ENCODE measurements around the gene IFITM1. TPM values are rescaled to one million over a fixed set of nuclear protein-coding genes. Genes with fewer than 3 reads are reported as not detected.
"Not testable (repeated sequence)": the region's sequence is repeated elsewhere in the genome, so short reads cannot be mapped to it uniquely, and the experiment has no call there.

Gene IFITM1
- total and polyA plus RNA-seq, 9 donors: 19.8 to 33.3 (median 24.6) TPM

DNA sequence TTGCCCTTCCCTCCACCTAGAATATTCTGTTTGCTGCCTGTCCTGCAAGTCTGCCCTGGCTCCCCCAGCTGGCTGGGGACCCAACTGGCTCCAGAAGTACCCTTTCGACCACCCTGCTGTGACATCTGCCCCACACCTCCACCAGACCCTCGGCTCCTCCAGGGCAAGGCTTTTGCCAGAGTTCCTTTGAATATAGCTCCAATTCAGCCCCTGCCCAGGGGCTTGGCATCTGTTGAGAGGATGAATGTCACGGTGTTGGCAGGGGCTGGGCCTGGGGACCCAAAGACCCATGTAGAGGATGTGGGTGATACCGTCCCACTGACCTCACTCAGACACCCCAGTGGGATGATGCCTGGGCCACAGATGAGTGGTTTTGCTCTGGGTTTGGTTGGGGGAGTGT, 31.7 kb upstream of the IFITM1 start:
- Histone ChIP-seq H3K36me3 (ENCODE audit: control insufficient read depth, insufficient read depth, low read length) (no peaks in the 10 kb centered on the region), H3K27me3 (ENCODE audit: control insufficient read depth, insufficient read depth, low read length) (peaks cover 86% of the 10 kb centered on the region), H3K9me3 (replicated peaks; ENCODE audit: control insufficient read depth, low read depth, low read length) (no peaks in the 10 kb centered on the region), H3K4me1 (ENCODE audit: control insufficient read depth, insufficient read depth, low read length) (peaks cover 6% of the 10 kb centered on the region), H3K27ac (ENCODE audit: low read length) (no peak overlapping the region), H3K4me3 (ENCODE audit: low read length) (no peak overlapping the region)
- no CpG with 5 or more reads among the region's 4 CpGs for WGBS (ENCODE audit: insufficient coverage)
- DNase-seq: no peak

DNA sequence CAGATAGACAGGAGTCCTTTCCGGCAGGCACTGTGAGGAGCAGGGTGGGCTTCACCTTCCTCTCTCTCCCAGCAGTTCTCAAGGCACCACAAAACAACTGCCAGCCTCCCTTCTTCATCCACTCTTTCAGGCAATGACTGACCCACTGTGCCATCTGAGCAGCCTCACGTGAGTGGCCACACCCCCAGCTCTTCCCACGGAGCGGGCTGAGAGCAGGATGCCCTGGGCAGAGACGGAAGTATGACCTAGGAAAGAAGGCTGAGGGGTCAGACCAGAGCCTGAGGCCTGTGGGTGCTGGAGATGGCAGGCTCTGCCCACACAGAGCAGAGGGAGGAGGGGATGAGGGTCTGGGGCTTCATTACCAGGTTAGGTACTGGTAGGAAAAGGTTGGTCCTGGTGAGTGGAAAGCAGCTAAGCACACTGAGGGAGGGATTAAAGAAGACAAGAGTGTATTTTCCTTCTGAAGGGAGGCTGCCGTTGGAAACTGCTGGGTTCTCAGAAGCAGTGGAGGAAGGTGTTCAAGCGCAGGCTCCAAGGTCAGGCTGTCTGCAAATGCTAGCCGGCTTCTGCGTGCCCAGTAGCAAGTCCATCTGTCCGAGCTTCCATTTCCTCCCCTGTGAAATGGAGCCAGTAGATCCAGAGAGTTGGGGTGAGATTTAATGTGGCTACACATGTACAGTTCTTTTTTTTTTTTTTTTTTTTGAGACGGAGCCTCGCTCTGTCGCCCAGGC, 31.0 kb upstream of the IFITM1 start:
- DNase-seq: no peak
- no peaks in the 10 kb centered on the region for H3K36me3 ChIP-seq (ENCODE audit: control insufficient read depth, insufficient read depth, low read length)
- no peak overlapping the region for H3K4me3 ChIP-seq (ENCODE audit: low read length)
- H3K4me1 ChIP-seq (ENCODE audit: control insufficient read depth, insufficient read depth, low read length): peaks cover 7% of the 10 kb centered on the region
- 29% methylated on average over 1 of the region's 13 CpGs for WGBS (ENCODE audit: insufficient coverage)
- peaks cover 86% of the 10 kb centered on the region for H3K27me3 ChIP-seq (ENCODE audit: control insufficient read depth, insufficient read depth, low read length)
- no peaks in the 10 kb centered on the region for H3K9me3 ChIP-seq (replicated peaks; ENCODE audit: control insufficient read depth, low read depth, low read length)
- no peak overlapping the region for H3K27ac ChIP-seq (ENCODE audit: low read length)

DNA sequence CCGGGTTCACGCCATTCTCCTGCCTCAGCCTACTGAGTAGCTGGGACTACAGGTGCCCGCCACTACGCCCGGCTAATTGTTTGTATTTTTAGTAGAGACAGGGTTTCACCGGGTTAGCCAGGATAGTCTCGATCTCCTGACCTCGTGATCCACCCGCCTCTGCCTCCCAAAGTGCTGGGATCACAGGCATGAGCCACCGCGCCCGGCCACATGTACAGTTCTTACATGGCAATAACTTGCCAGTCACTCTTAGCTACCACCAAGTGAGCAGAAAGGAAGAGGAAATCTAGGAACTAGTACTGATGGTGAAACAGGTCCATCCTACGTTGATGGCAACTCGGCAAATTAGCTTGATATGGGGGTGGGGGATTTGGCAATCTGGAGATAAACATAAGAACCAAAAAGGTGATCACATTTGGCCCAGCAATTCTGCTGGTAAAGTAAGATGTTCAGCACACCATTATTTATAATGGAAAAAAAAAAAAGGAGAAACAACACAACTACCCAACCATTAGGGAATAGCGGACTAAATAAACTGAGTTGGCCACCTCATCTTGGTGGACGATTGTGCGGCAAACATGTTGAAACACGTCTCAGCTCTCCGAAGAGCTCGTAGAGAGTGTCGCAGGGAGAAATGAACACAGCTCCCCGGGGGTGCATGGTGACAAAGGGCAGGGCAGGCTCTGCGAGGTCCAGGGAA, 30.3 kb upstream of the IFITM1 start:
- H3K36me3 ChIP-seq (ENCODE audit: control insufficient read depth, insufficient read depth, low read length): no peaks in the 10 kb centered on the region
- 82% methylated on average over 13 of the region's 23 CpGs for WGBS (ENCODE audit: insufficient coverage)
- H3K4me1 ChIP-seq (ENCODE audit: control insufficient read depth, insufficient read depth, low read length): peaks cover 14% of the 10 kb centered on the region
- no peaks in the 10 kb centered on the region for H3K9me3 ChIP-seq (replicated peaks; ENCODE audit: control insufficient read depth, low read depth, low read length)
- no peak for DNase-seq
- H3K27ac ChIP-seq (ENCODE audit: low read length): no peak overlapping the region
- peaks cover 86% of the 10 kb centered on the region for H3K27me3 ChIP-seq (ENCODE audit: control insufficient read depth, insufficient read depth, low read length)
- no peak overlapping the region for H3K4me3 ChIP-seq (ENCODE audit: low read length)

DNA sequence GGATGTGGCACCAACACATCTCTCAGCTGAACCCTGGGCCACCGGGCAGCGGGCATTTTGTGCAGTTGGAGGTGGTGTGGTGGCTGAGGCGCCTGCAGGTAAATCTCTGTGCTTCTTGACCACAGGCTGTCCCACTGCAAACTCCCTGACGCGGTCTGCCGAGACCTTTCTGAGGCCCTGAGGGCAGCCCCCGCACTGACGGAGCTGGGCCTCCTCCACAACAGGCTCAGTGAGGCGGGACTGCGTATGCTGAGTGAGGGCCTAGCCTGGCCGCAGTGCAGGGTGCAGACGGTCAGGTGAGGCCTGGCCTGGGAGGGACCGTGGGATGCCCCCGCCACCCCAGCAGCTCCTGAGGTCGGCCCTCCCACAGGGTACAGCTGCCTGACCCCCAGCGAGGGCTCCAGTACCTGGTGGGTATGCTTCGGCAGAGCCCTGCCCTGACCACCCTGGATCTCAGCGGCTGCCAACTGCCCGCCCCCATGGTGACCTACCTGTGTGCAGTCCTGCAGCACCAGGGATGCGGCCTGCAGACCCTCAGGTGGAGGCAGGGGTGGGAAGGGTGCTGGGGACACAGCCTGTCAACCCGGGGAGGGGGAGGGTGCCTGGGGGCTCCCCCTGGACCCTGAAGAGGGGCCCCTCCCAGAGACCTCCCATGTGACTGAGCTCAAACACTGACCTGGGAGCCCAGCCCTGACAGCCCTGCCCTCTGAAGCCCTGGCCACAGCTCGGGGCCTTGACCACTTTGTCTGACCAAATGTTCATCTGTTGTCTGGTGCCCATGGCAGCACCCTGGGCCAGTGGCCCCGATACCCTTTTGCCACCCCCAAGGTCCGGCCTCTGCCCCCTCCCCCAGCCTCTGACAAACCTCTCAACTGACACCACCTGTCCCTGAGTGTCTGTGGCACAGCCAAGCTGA, 29.5 kb upstream of the IFITM1 start:
- no peak for DNase-seq
- Histone ChIP-seq H3K4me3 (ENCODE audit: low read length) (no peak overlapping the region), H3K36me3 (ENCODE audit: control insufficient read depth, insufficient read depth, low read length) (no peaks in the 10 kb centered on the region), H3K27ac (ENCODE audit: low read length) (no peak overlapping the region), H3K9me3 (replicated peaks; ENCODE audit: control insufficient read depth, low read depth, low read length) (no peaks in the 10 kb centered on the region), H3K27me3 (ENCODE audit: control insufficient read depth, insufficient read depth, low read length) (peaks cover 78% of the 10 kb centered on the region), H3K4me1 (ENCODE audit: control insufficient read depth, insufficient read depth, low read length) (peaks cover 15% of the 10 kb centered on the region)
- 73% methylated on average over 18 of the region's 24 CpGs for WGBS (ENCODE audit: insufficient coverage)

DNA sequence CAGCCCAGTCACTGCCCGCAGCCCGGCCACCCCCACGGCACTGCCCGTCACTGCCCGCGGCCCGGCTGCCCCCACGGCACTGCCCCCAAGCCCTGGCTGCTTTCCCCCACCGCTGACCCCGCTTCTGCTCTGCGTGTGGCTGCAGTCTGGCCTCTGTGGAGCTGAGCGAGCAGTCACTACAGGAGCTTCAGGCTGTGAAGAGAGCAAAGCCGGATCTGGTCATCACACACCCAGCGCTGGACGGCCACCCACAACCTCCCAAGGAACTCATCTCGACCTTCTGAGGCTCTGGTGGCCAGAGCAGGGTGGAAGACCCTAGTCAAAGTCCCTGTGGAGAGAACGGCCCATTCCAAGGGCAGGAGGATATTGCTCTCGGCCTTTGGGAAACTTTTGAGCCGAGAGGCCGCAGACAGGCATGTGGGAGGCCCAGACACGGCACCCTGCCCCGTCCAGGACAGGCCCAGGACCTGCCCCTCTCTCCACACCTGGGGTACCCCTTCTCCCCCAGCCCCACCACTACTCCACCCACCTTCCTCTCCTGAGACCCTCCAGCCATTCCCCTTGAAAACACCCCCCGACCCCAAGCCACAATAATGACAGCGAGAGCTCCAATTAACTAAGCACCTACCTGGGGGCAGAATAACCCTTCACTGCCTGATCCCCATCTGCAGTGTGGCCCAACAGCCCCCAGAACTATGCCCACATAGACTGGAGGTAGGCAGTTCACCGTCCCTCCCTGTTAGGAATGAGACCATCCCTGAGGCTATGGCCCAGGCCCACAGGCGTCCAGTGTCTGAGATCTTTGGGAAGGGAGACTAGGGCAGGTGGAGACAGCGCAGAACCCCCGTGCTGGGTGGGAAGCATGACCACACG, 28.6 kb upstream of the IFITM1 start:
- H3K4me1 ChIP-seq (ENCODE audit: control insufficient read depth, insufficient read depth, low read length): peaks cover 17% of the 10 kb centered on the region
- H3K36me3 ChIP-seq (ENCODE audit: control insufficient read depth, insufficient read depth, low read length): no peaks in the 10 kb centered on the region
- DNase-seq: no peak
- WGBS (ENCODE audit: insufficient coverage): 75% methylated on average over 27 of the region's 29 CpGs
- no peak overlapping the region for H3K4me3 ChIP-seq (ENCODE audit: low read length)
- no peak overlapping the region for H3K27ac ChIP-seq (ENCODE audit: low read length)
- H3K9me3 ChIP-seq (replicated peaks; ENCODE audit: control insufficient read depth, low read depth, low read length): no peaks in the 10 kb centered on the region
- peaks cover 69% of the 10 kb centered on the region for H3K27me3 ChIP-seq (ENCODE audit: control insufficient read depth, insufficient read depth, low read length)

DNA sequence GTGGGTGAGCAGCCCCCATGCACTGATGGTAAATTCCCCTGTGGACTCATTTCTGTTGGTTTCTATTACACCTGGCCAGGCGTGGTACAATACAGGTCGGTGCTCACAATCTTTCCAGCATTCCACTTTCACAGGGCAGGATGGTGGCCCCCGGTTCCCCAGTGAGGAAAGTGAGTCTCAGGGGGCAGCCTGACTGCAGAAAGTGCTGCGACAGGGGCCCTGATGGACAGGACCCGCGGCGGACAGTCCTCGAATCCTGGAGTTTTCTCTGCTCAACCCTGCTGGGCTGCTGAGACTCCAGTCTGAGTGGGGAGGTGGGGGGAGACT, 28.0 kb upstream of the IFITM1 start:
- whole genome bisulfite sequencing (ENCODE audit: insufficient coverage): 64% methylated on average over 4 of the region's 8 CpGs
- Histone ChIP-seq H3K36me3 (ENCODE audit: control insufficient read depth, insufficient read depth, low read length) (no peaks in the 10 kb centered on the region), H3K27ac (ENCODE audit: low read length) (no peak overlapping the region), H3K9me3 (replicated peaks; ENCODE audit: control insufficient read depth, low read depth, low read length) (no peaks in the 10 kb centered on the region), H3K27me3 (ENCODE audit: control insufficient read depth, insufficient read depth, low read length) (peaks cover 64% of the 10 kb centered on the region), H3K4me1 (ENCODE audit: control insufficient read depth, insufficient read depth, low read length) (peaks cover 20% of the 10 kb centered on the region), H3K4me3 (ENCODE audit: low read length) (no peak overlapping the region)
- DNase-seq: no peak

DNA sequence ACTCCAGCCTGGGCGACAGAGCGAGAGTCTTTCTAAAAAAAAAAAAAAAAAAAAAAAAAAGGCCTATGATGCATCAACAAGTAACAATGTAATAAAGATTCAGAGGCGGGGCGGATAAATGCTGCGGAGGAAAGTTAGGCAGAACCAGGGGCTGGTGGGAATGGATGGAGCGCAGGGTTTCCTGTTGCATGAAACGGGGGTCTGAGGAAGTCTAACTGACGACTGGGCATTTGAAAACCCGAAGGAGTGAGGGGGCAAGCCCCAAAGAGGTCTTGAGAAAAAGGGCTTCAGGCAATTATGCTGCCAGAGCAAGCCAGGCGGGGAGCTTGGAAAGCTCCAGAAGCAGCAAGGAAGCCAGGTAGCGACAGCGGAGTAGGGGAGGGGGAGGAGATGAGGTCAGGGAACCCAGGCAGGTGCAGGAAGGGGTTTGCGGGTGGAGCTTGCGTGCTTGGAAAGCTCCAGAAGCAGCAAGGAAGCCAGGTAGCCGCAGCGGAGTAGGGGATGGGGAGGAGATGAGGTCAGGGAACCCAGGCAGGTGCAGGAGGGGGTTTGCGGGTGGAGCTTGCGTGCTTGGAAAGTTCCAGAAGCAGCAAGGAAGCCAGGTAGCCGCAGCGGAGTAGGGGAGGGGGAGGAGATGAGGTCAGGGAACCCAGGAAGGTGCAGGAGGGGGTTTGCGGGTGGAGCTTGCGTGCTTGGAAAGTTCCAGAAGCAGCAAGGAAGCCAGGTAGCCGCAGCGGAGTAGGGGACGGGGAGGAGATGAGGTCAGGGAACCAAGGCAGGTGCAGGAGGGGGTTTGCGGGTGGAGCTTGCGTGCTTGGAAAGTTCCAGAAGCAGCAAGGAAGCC, 26.6 kb upstream of the IFITM1 start:
- not testable (repeated sequence) for H3K36me3 ChIP-seq (ENCODE audit: control insufficient read depth, insufficient read depth, low read length); H3K4me3 ChIP-seq (ENCODE audit: low read length); H3K27ac ChIP-seq (ENCODE audit: low read length); H3K9me3 ChIP-seq (replicated peaks; ENCODE audit: control insufficient read depth, low read depth, low read length)
- H3K27me3 ChIP-seq (ENCODE audit: control insufficient read depth, insufficient read depth, low read length): peaks cover 50% of the 10 kb centered on the region
- DNase-seq: peak; percentile 3
- H3K4me1 ChIP-seq (ENCODE audit: control insufficient read depth, insufficient read depth, low read length): peaks cover 20% of the 10 kb centered on the region
- WGBS (ENCODE audit: insufficient coverage): 83% methylated on average over 25 of the region's 27 CpGs

DNA sequence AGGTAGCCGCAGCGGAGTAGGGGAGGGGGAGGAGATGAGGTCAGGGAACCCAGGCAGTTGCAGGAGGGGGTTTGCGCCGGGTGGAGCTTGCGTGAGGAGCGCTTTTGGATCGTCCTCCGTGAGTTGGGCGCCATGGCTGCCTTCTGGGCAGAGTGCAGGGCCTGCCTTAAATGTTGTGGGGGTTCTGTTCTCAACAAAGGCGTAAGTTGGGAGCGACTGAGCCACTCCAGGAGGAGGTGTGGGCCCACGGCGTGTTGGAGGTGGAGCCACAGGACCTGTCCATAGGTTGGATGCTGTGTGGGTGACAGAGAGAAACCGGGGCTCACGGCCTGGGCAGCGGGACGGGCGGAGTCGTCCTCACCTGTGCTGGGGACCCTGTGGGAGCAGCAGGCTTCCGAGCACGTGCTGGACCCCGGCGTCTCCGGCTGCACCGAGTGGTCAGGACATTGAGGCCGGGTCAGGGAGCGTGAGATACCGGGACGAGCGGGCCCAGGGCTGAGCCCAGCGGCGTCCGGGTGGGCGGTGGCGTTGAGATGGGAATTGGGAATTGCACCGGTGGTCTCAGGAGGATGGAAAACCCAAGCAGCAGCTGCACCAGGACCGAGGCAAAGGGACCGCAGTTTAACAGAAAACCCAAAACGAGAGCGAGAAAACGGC, 25.9 kb upstream of the IFITM1 start:
- H3K4me3 ChIP-seq (ENCODE audit: low read length): peak overlapping the region; percentile 53
- H3K36me3 ChIP-seq (ENCODE audit: control insufficient read depth, insufficient read depth, low read length): no peaks in the 10 kb centered on the region
- H3K27me3 ChIP-seq (ENCODE audit: control insufficient read depth, insufficient read depth, low read length): peaks cover 43% of the 10 kb centered on the region
- DNase-seq: peak; percentile 2
- H3K27ac ChIP-seq (ENCODE audit: low read length): no peak overlapping the region
- WGBS (ENCODE audit: insufficient coverage): 19% methylated on average over 41 of the region's 41 CpGs
- no peaks in the 10 kb centered on the region for H3K9me3 ChIP-seq (replicated peaks; ENCODE audit: control insufficient read depth, low read depth, low read length)
- peaks cover 20% of the 10 kb centered on the region for H3K4me1 ChIP-seq (ENCODE audit: control insufficient read depth, insufficient read depth, low read length)

Measured in muscle of leg (tissue), 11 donors.